Measurements from ENCODE around the gene RALGPS1. TPM values are rescaled to one million over a fixed set of nuclear protein-coding genes. Genes with fewer than 3 reads are reported as not detected.

Gene RALGPS1
- total RNA-seq, 2 donors from 2014 or later, result 7.6 to 18.5 TPM

GRCh38 chr9:126985870-126986498, 71.4 kb downstream of the RALGPS1 start:
- H3K27me3 ChIP-seq (replicated peaks; ENCODE audit: insufficient read depth), result no peaks in the 10 kb centered on the region
- no peak for TF ChIP-seq CTCF (IDR thresholded peaks at IDR 0.05)
- H3K4me1 ChIP-seq (ENCODE audit: control insufficient read depth in 1 of 2, low read depth in 2 of 2), result peaks cover 13 to 30% of the 10 kb centered on the region in 2 donors
- no peak overlapping the region for H3K27ac ChIP-seq
- no peak overlapping the region for H3K4me3 ChIP-seq
- no peak for ATAC-seq (ENCODE audit: insufficient number of reproducible peaks, low FRiP score, low read depth)
- H3K9me3 ChIP-seq, result no peaks in the 10 kb centered on the region
- no peak for DNase-seq (ENCODE audit: low spot score)
- no peaks in the 10 kb centered on the region for H3K36me3 ChIP-seq

DNA sequence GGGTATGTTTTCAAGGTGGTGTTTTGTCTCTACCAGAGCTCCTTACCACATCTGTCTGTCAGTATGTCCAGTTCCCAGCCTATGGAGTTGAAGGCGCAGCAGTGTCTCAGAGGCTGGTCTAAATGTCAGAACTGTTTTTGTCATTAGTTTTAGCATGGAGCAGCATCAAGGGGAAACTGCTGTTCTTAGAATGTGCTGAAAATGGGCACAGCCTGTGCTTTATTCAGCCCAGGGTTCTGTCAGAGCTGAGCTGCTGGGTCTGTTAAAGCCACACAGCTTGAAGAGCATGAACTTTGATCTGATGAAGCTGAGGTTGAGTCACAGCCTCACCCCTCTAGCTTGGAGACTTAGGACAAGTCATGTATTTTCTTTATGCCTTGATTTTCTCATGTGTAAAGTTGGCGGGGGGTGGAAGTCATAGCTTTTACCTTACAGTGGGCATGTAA, 71.9 kb downstream of the RALGPS1 start:
- TF ChIP-seq CTCF (IDR thresholded peaks at IDR 0.05), result no peak
- DNase-seq (ENCODE audit: low spot score), result no peak
- Histone ChIP-seq H3K27ac (no peak overlapping the region), H3K4me3 (no peak overlapping the region), H3K36me3 (no peaks in the 10 kb centered on the region), H3K9me3 (no peaks in the 10 kb centered on the region), H3K4me1 (ENCODE audit: control insufficient read depth in 1 of 2, low read depth in 2 of 2) (peaks cover 13 to 30% of the 10 kb centered on the region in 2 donors), H3K27me3 (replicated peaks; ENCODE audit: insufficient read depth) (no peaks in the 10 kb centered on the region)
- ATAC-seq (ENCODE audit: insufficient number of reproducible peaks, low FRiP score, low read depth), result no peak

- Histone ChIP-seq H3K27ac (no peak overlapping the region), H3K36me3 (no peaks in the 10 kb centered on the region), H3K27me3 (replicated peaks; ENCODE audit: insufficient read depth) (no peaks in the 10 kb centered on the region), H3K4me3 (no peak overlapping the region), H3K4me1 (ENCODE audit: control insufficient read depth in 1 of 2, low read depth in 2 of 2) (peaks cover 13 to 30% of the 10 kb centered on the region in 2 donors), H3K9me3 (no peaks in the 10 kb centered on the region)
- no peak for ATAC-seq (ENCODE audit: insufficient number of reproducible peaks, low FRiP score, low read depth)
- no peak for TF ChIP-seq CTCF (IDR thresholded peaks at IDR 0.05)
- DNase-seq (ENCODE audit: low spot score), result no peak
These were observed 74.3 kb downstream of the RALGPS1 start for GRCh38 chr9:126988857-126989256.

- no peak for DNase-seq (ENCODE audit: low spot score)
These were observed 75.6 kb downstream of the RALGPS1 start for GRCh38 chr9:126989847-126990842.

More at GRCh38 chr9:126989847-126990842, 75.6 kb downstream of the RALGPS1 start:
- Histone ChIP-seq H3K27ac (peak overlapping the region in 1 of 2 donors; percentile 15), H3K4me3 (no peak overlapping the region), H3K9me3 (no peaks in the 10 kb centered on the region), H3K36me3 (no peaks in the 10 kb centered on the region), H3K27me3 (replicated peaks; ENCODE audit: insufficient read depth) (no peaks in the 10 kb centered on the region), H3K4me1 (ENCODE audit: control insufficient read depth in 1 of 2, low read depth in 2 of 2) (peaks cover 11 to 24% of the 10 kb centered on the region in 2 donors)
- no peak for ATAC-seq (ENCODE audit: insufficient number of reproducible peaks, low FRiP score, low read depth)
- no peak for TF ChIP-seq CTCF (IDR thresholded peaks at IDR 0.05)
